Dendritic cell treated with granulocyte-macrophage colony-stimulating factor and Interleukin-4, amounts not matched to agents 40 ng/mL and 50 ng/mL, for 4 days (primary cell): ENCODE data around the gene KCNIP3.
"Not testable (repeated sequence)": the region's sequence is repeated elsewhere in the genome, so short reads cannot be mapped to it uniquely, and the experiment has no call there.

Experiments
- H3K27ac Mint-ChIP-seq: one replicate; pipeline ENCODE4 v1.8.0; 2022; ENCODE audit warnings: mild to moderate bottlenecking, mixed read lengths
- H3K27me3 Mint-ChIP-seq: one replicate; pipeline ENCODE4 v1.8.0; 2022; ENCODE audit warnings: mild to moderate bottlenecking, mixed read lengths
- H3K36me3 Mint-ChIP-seq: one replicate; pipeline ENCODE4 v1.8.0; 2022; ENCODE audit warnings: low read depth, mixed read lengths
- H3K4me1 Mint-ChIP-seq: one replicate; pipeline ENCODE4 v1.8.0; 2022; ENCODE audit warnings: low read depth, mixed read lengths
- H3K4me3 Mint-ChIP-seq: one replicate; pipeline ENCODE4 v1.8.0; 2022; ENCODE audit warnings: mild to moderate bottlenecking, moderate library complexity, mixed read lengths
- H3K9me3 Mint-ChIP-seq: one replicate; pipeline ENCODE4 v1.8.0; 2022; ENCODE audit warnings: mixed read lengths
- intact Hi-C: fragments of 100-400 bp; cut with micrococcal nuclease; formaldehyde crosslinking; loops from one replicate; pipeline ENCODE4 v1.15.0; 2022

KCNIP3 gene

GRCh38 chr2:95372216-95372829, 75.2 kb downstream of the KCNIP3 start:
- peaks cover 4% of the 10 kb centered on the region for H3K27me3 Mint-ChIP-seq

GRCh38 chr2:95372845-95373244, 75.7 kb downstream of the KCNIP3 start:
- H3K27ac Mint-ChIP-seq: no peak overlapping the region
- H3K9me3 Mint-ChIP-seq: no peaks in the 10 kb centered on the region
- intact Hi-C loops: no loop called here
- no peak overlapping the region for H3K4me3 Mint-ChIP-seq
- no peaks in the 10 kb centered on the region for H3K36me3 Mint-ChIP-seq
- H3K4me1 Mint-ChIP-seq: no peaks in the 10 kb centered on the region
- H3K27me3 Mint-ChIP-seq: peaks cover 4% of the 10 kb centered on the region

More at GRCh38 chr2:95372216-95372829, 75.2 kb downstream of the KCNIP3 start:
- Mint-ChIP-seq H3K9me3 (no peaks in the 10 kb centered on the region), H3K36me3 (no peaks in the 10 kb centered on the region), H3K27ac (no peak overlapping the region), H3K4me3 (no peak overlapping the region), H3K4me1 (no peaks in the 10 kb centered on the region)
- intact Hi-C loops: no loop called here

GRCh38 chr2:95374029-95374428, 76.9 kb downstream of the KCNIP3 start:
- H3K4me1 Mint-ChIP-seq: no peaks in the 10 kb centered on the region
- H3K4me3 Mint-ChIP-seq: no peak overlapping the region
- H3K9me3 Mint-ChIP-seq: no peaks in the 10 kb centered on the region

GRCh38 chr2:95374451-95374920, 77.3 kb downstream of the KCNIP3 start:
- Mint-ChIP-seq H3K27ac (no peak overlapping the region), H3K36me3 (no peaks in the 10 kb centered on the region), H3K4me1 (no peaks in the 10 kb centered on the region), H3K27me3 (peaks cover 3% of the 10 kb centered on the region), H3K9me3 (no peaks in the 10 kb centered on the region), H3K4me3 (no peak overlapping the region)
- intact Hi-C loops: no loop called here

More at GRCh38 chr2:95374029-95374428, 76.9 kb downstream of the KCNIP3 start:
- no peak overlapping the region for H3K27ac Mint-ChIP-seq
- no peaks in the 10 kb centered on the region for H3K36me3 Mint-ChIP-seq
- intact Hi-C loops: no loop called here
- H3K27me3 Mint-ChIP-seq: peaks cover 4% of the 10 kb centered on the region

GRCh38 chr2:95374921-95375471, 77.8 kb downstream of the KCNIP3 start:
- Mint-ChIP-seq H3K27me3 (peaks cover 2% of the 10 kb centered on the region), H3K36me3 (no peaks in the 10 kb centered on the region), H3K27ac (no peak overlapping the region), H3K4me1 (no peaks in the 10 kb centered on the region), H3K4me3 (no peak overlapping the region), H3K9me3 (no peaks in the 10 kb centered on the region)
- intact Hi-C loops: no loop called here

GRCh38 chr2:95375532-95376150, 78.5 kb downstream of the KCNIP3 start:
- no peak overlapping the region for H3K27ac Mint-ChIP-seq

GRCh38 chr2:95376311-95377215, 79.4 kb downstream of the KCNIP3 start:
- no peaks in the 10 kb centered on the region for H3K36me3 Mint-ChIP-seq
- no peaks in the 10 kb centered on the region for H3K9me3 Mint-ChIP-seq
- intact Hi-C loops: no loop called here

More at GRCh38 chr2:95375532-95376150, 78.5 kb downstream of the KCNIP3 start:
- no peak overlapping the region for H3K4me3 Mint-ChIP-seq
- intact Hi-C loops: no loop called here
- H3K4me1 Mint-ChIP-seq: no peaks in the 10 kb centered on the region
- no peaks in the 10 kb centered on the region for H3K9me3 Mint-ChIP-seq
- no peaks in the 10 kb centered on the region for H3K36me3 Mint-ChIP-seq
- peaks cover 2% of the 10 kb centered on the region for H3K27me3 Mint-ChIP-seq

GRCh38 chr2:95377216-95378123, 80.3 kb downstream of the KCNIP3 start:
- no peak overlapping the region for H3K27ac Mint-ChIP-seq
- no peaks in the 10 kb centered on the region for H3K4me1 Mint-ChIP-seq
- H3K27me3 Mint-ChIP-seq: peaks cover 1% of the 10 kb centered on the region
- no peak overlapping the region for H3K4me3 Mint-ChIP-seq
- intact Hi-C loops: no loop called here
- H3K36me3 Mint-ChIP-seq: no peaks in the 10 kb centered on the region
- no peaks in the 10 kb centered on the region for H3K9me3 Mint-ChIP-seq

More at GRCh38 chr2:95376311-95377215, 79.4 kb downstream of the KCNIP3 start:
- H3K4me3 Mint-ChIP-seq: no peak overlapping the region
- no peaks in the 10 kb centered on the region for H3K4me1 Mint-ChIP-seq
- no peak overlapping the region for H3K27ac Mint-ChIP-seq
- H3K27me3 Mint-ChIP-seq: peaks cover 2% of the 10 kb centered on the region

GRCh38 chr2:95378281-95378680, 81.1 kb downstream of the KCNIP3 start:
- H3K27me3 Mint-ChIP-seq, H3K27ac Mint-ChIP-seq, H3K4me3 Mint-ChIP-seq, H3K4me1 Mint-ChIP-seq, H3K36me3 Mint-ChIP-seq, H3K9me3 Mint-ChIP-seq, intact Hi-C loops: not testable (repeated sequence)

- no peaks in the 10 kb centered on the region for H3K4me1 Mint-ChIP-seq
- H3K27ac Mint-ChIP-seq: no peak overlapping the region
- H3K27me3 Mint-ChIP-seq: no peaks in the 10 kb centered on the region
- no peaks in the 10 kb centered on the region for H3K9me3 Mint-ChIP-seq
- no peaks in the 10 kb centered on the region for H3K36me3 Mint-ChIP-seq
- intact Hi-C loops: no loop called here
- no peak overlapping the region for H3K4me3 Mint-ChIP-seq
Measured at GRCh38 chr2:95379371-95379831, 82.3 kb downstream of the KCNIP3 start.

GRCh38 chr2:95380280-95380679, 83.1 kb downstream of the KCNIP3 start:
- H3K27ac Mint-ChIP-seq: no peak overlapping the region
- H3K27me3 Mint-ChIP-seq: no peaks in the 10 kb centered on the region
- no peak overlapping the region for H3K4me3 Mint-ChIP-seq
- no peaks in the 10 kb centered on the region for H3K4me1 Mint-ChIP-seq
- intact Hi-C loops: no loop called here
- H3K36me3 Mint-ChIP-seq: no peaks in the 10 kb centered on the region
- H3K9me3 Mint-ChIP-seq: no peaks in the 10 kb centered on the region

GRCh38 chr2:95380731-95381130, 83.6 kb downstream of the KCNIP3 start:
- intact Hi-C loops: no loop called here
- Mint-ChIP-seq H3K27ac (no peak overlapping the region), H3K4me3 (no peak overlapping the region)

More at GRCh38 chr2:95380731-95381130, 83.6 kb downstream of the KCNIP3 start:
- Mint-ChIP-seq H3K4me1 (no peaks in the 10 kb centered on the region), H3K27me3 (no peaks in the 10 kb centered on the region), H3K9me3 (no peaks in the 10 kb centered on the region), H3K36me3 (no peaks in the 10 kb centered on the region)
